ENCODE results near the gene PRR23C. TPM values are rescaled to one million over a fixed set of nuclear protein-coding genes. Genes with fewer than 3 reads are reported as not detected.

Gene PRR23C
- total and polyA plus RNA-seq, 10 donors: not detected

GRCh38 chr3:139052802-139053600, 8.3 kb upstream of the PRR23C start:
- Histone ChIP-seq H3K27ac (no peak overlapping the region), H3K36me3 (no peaks in the 10 kb centered on the region), H3K27me3 (replicated peaks in 1 of 7) (no peaks in the 10 kb centered on the region), H3K9me3 (peaks cover 0 to 52% (median 38%) of the 10 kb centered on the region in 8 donors), H3K4me3 (no peak overlapping the region), H3K4me1 (no peaks in the 10 kb centered on the region)
- DNase-seq: no peak
- intact Hi-C loops (cut with DNase I; ENCODE audit: low total_unique reads): no loop called here
- WGBS, 5 donors: 60 to 88% (median 79%) methylated on average over 2 of the region's 2 CpGs
- no peak for TF ChIP-seq CTCF (IDR thresholded peaks at IDR 0.05 in 8 of 11, conservative IDR thresholded peaks at IDR 0.05 in 3 of 11)
- no peak for TF ChIP-seq POLR2AphosphoS5 (IDR thresholded peaks at IDR 0.05)

GRCh38 chr3:139043554-139044365, 932 bp downstream of the PRR23C start:
- intact Hi-C loops (cut with DNase I; ENCODE audit: low total_unique reads): no loop called here
- DNase-seq: no peak
- Histone ChIP-seq H3K27me3 (replicated peaks in 1 of 7) (peaks cover 0 to 16% (median 0%) of the 10 kb centered on the region in 7 donors), H3K9me3 (peaks cover 0 to 50% (median 15%) of the 10 kb centered on the region in 8 donors), H3K36me3 (no peaks in the 10 kb centered on the region), H3K4me1 (no peaks in the 10 kb centered on the region), H3K27ac (no peak overlapping the region), H3K4me3 (no peak overlapping the region)
- TF ChIP-seq CTCF (IDR thresholded peaks at IDR 0.05 in 8 of 11, conservative IDR thresholded peaks at IDR 0.05 in 3 of 11) (no peak), POLR2AphosphoS5 (IDR thresholded peaks at IDR 0.05) (no peak), POLR2A (IDR thresholded peaks at IDR 0.05) (no peak)
- 67 to 82% (median 77%) methylated on average over 43 to 50 of the region's 50 CpGs for WGBS, 5 donors

GRCh38 chr3:139037478-139037877, 7.2 kb downstream of the PRR23C start:
- intact Hi-C loops (cut with DNase I; ENCODE audit: low total_unique reads): no loop called here
- WGBS, 5 donors: 83 to 90% (median 88%) methylated on average over 6 of the region's 6 CpGs
- H3K9me3 ChIP-seq: peaks cover 0 to 11% (median 2%) of the 10 kb centered on the region in 8 donors
- no peaks in the 10 kb centered on the region for H3K36me3 ChIP-seq
- peaks cover 0 to 5% (median 0%) of the 10 kb centered on the region in 7 donors for H3K27me3 ChIP-seq (replicated peaks in 1 of 7)
- H3K27ac ChIP-seq: no peak overlapping the region
- no peak for DNase-seq
- TF ChIP-seq POLR2AphosphoS5 (IDR thresholded peaks at IDR 0.05): no peak
- no peak for TF ChIP-seq CTCF (IDR thresholded peaks at IDR 0.05 in 8 of 11, conservative IDR thresholded peaks at IDR 0.05 in 3 of 11)
- TF ChIP-seq POLR2A (IDR thresholded peaks at IDR 0.05): no peak
- H3K4me1 ChIP-seq: no peaks in the 10 kb centered on the region
- no peak overlapping the region for H3K4me3 ChIP-seq
